Vagina (tissue), 2 donors: Measurements from ENCODE around the gene VPS4A.

Experiments used
- POLR2A ChIP-seq, 2 donors: fragments of 450-650 bp; IDR thresholded peaks; one replicate each; pipeline ENCODE4 v1.6.1; 2017; ENCODE audit warnings: antibody characterized with exemption in 2 of 2, mild to moderate bottlenecking in 2 of 2, moderate library complexity in 2 of 2
- POLR2AphosphoS5 ChIP-seq, 2 donors: sonication (generic); formaldehyde crosslinking; IDR thresholded peaks; one replicate each; pipeline ENCODE4 v1.9.0; 2017; ENCODE audit warnings: antibody characterized with exemption in 2 of 2, mild to moderate bottlenecking in 2 of 2, low read depth in 1 of 2; ENCODE audit not compliant: insufficient read depth in 1 of 2
- TF ChIP-seq, protein P1 (sequence below), 3 experiments: fragments of 450-650 bp in 2 of 3; fragments of 200-600 bp in 1 of 3; sonication (generic) in 1 of 3; IDR thresholded peaks; one replicate each; pipeline ENCODE4 v1.5.1; 2017 to 2019; ENCODE audit warnings: antibody characterized with exemption in 3 of 3, mild to moderate bottlenecking in 2 of 3, moderate library complexity in 2 of 3

DNA sequence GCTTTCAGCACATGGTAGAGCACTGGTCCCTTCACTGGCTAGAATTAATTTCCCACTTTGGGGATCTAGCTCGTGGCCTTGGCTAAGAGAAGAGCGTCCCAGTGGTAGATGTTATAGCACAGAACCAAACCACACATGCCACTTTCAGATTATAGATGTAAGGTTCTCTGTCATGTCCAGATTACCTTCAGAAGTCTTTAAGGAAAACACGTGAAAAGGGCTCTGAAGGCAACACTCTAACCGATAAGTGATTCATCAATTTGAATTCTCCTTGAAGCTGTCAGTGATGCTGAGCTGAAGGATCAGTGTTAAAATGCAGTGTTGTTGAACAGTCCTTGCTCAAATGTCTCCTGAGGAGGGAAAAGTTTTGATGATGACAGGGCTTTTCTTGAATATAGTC is 43.5 kb upstream of the VPS4A start:
- TF ChIP-seq, protein P1, sequence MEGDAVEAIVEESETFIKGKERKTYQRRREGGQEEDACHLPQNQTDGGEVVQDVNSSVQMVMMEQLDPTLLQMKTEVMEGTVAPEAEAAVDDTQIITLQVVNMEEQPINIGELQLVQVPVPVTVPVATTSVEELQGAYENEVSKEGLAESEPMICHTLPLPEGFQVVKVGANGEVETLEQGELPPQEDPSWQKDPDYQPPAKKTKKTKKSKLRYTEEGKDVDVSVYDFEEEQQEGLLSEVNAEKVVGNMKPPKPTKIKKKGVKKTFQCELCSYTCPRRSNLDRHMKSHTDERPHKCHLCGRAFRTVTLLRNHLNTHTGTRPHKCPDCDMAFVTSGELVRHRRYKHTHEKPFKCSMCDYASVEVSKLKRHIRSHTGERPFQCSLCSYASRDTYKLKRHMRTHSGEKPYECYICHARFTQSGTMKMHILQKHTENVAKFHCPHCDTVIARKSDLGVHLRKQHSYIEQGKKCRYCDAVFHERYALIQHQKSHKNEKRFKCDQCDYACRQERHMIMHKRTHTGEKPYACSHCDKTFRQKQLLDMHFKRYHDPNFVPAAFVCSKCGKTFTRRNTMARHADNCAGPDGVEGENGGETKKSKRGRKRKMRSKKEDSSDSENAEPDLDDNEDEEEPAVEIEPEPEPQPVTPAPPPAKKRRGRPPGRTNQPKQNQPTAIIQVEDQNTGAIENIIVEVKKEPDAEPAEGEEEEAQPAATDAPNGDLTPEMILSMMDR (IDR thresholded peaks at IDR 0.05) = no peak
- TF ChIP-seq POLR2AphosphoS5 (IDR thresholded peaks at IDR 0.05; ENCODE audit: insufficient read depth in 1 of 2, low read depth in 1 of 2) = no peak
- TF ChIP-seq POLR2A (IDR thresholded peaks at IDR 0.05) = no peak
